K562 (cell line): Measurements from ENCODE around the gene NFATC1. TPM values are rescaled to one million over a fixed set of nuclear protein-coding genes. Genes with fewer than 3 reads are reported as not detected.

ENCODE experiments used
- ATAC-seq: fragments of 200-7000 bp; cut with Tn5 transposase; 3 replicates; pipeline ENCODE4 v1.9.1; 2020; ENCODE audit warnings: moderate library complexity
- BruUV-seq: library from RNA; stranded (reverse); fragments of 400-500 nt; replicated peaks from 2 replicates; lab custom pipeline; 2021; lab: Mats Ljungman, UMichigan
- CTCF ChIA-PET: fragments of 300-600 bp; formaldehyde crosslinking; extraction: SDS; loops from one replicate; lab custom pipeline; 2021; ENCODE audit warnings: low intra/inter-chr PET ratio; lab: Yijun Ruan, JAX
- POLR2A ChIA-PET: fragments of 300-600, 350-650 bp; sonication (Branson Sonifier 250); formaldehyde crosslinking; extraction: SDS; loops from one replicate; lab custom pipeline; 2021; ENCODE audit warnings: antibody characterized with exemption, inconsistent platforms; lab: Yijun Ruan, JAX
- DNase-seq, 4 experiments: peaks; one replicate each; pipeline versions ENCODE4 v3.0.0 to v3.0.0-alpha.2; 2011 to 2018; ENCODE audit warnings: low spot score in 3 of 4, mixed read lengths in 3 of 4; ENCODE audit errors: extremely low read depth in 1 of 4
- FAIRE-seq: peaks from 2 replicates; lab custom pipeline; 2011; peaks lifted over from hg19 to GRCh38; lab: Jason Lieb, UNC
- H2AFZ ChIP-seq: 2 replicates; pipeline ENCODE4 v1.6.0; 2011; ENCODE audit warnings: low read depth, low read length, control low read depth, inconsistent platforms
- H3K27ac ChIP-seq: fragments of 200-600 bp; 3 replicates; pipeline ENCODE4 v1.8.0; 2011; ENCODE audit warnings: low read depth, mild to moderate bottlenecking, control low read depth, inconsistent platforms, low read length, moderate library complexity, mixed read lengths; ENCODE audit errors: extremely low read depth
- H3K27me3 ChIP-seq, 2 experiments: fragments of 300-600 bp in 1 of 2; 2 replicates in 1 of 2; 3 replicates in 1 of 2; pipeline versions ENCODE4 v1.6.0 to v1.8.0; 2011; ENCODE audit warnings: inconsistent platforms in 2 of 2, low read length in 2 of 2, mild to moderate bottlenecking in 1 of 2, mixed read lengths in 1 of 2, moderate library complexity in 1 of 2; ENCODE audit not compliant: control insufficient read depth in 2 of 2, insufficient read depth in 2 of 2
- H3K36me3 ChIP-seq: fragments of 300-600 bp; 3 replicates; pipeline ENCODE4 v1.8.0; 2011; ENCODE audit warnings: mild to moderate bottlenecking, low read length, inconsistent platforms; ENCODE audit not compliant: control insufficient read depth, insufficient read depth
- H3K4me1 ChIP-seq, 2 experiments: fragments of 200-600 bp in 1 of 2; replicated peaks in 1 of 2; 2 replicates in 1 of 2; 3 replicates in 1 of 2; pipeline versions ENCODE4 v1.5.1 to v1.8.0; 2011; ENCODE audit warnings: inconsistent platforms in 2 of 2, low read length in 2 of 2, mild to moderate bottlenecking in 1 of 2, mixed read lengths in 1 of 2, moderate library complexity in 1 of 2; ENCODE audit not compliant: control insufficient read depth in 2 of 2, insufficient read depth in 2 of 2
- H3K4me2 ChIP-seq: 2 replicates; pipeline ENCODE4 v1.6.1; 2011; ENCODE audit warnings: low read length, control low read depth, inconsistent platforms, mixed read lengths; ENCODE audit not compliant: insufficient read depth
- H3K4me3 ChIP-seq: fragments of 200-600 bp; sonication (generic), shearing (Covaris generic); 2 replicates; pipeline ENCODE4 v1.5.1; 2016; ENCODE audit warnings: control low read depth, inconsistent platforms
- H3K79me2 ChIP-seq: fragments of 200-600 bp; 3 replicates; pipeline ENCODE4 v1.8.0; 2011; ENCODE audit warnings: low read length, inconsistent platforms; ENCODE audit not compliant: control insufficient read depth, insufficient read depth
- H3K9ac ChIP-seq, 2 experiments: 2 replicates each; pipeline versions ENCODE4 v1.6.0 to v1.6.1; 2011; ENCODE audit warnings: low read depth in 2 of 2, low read length in 2 of 2, control low read depth in 1 of 2, inconsistent platforms in 1 of 2, mild to moderate bottlenecking in 1 of 2, mixed read lengths in 1 of 2; ENCODE audit not compliant: insufficient read depth in 1 of 2
- H3K9me1 ChIP-seq: one replicate; pipeline ENCODE4 v1.6.0; 2011; ENCODE audit warnings: inconsistent platforms, mild to moderate bottlenecking, low read length, moderate library complexity; ENCODE audit not compliant: control insufficient read depth, insufficient read depth
- H3K9me3 ChIP-seq: replicated peaks from 2 replicates; pipeline ENCODE4 v1.5.1; 2011; ENCODE audit warnings: low read depth, low read length, inconsistent platforms; ENCODE audit not compliant: control insufficient read depth, insufficient read depth
- H4K20me1 ChIP-seq: replicated peaks from 2 replicates; pipeline ENCODE4 v1.6.1; 2011; ENCODE audit warnings: low read length, inconsistent platforms, mixed read lengths; ENCODE audit not compliant: control insufficient read depth, insufficient read depth
- ESRRB ChIP-seq: fragments of 250-450 bp; sonication (Bioruptor Pico); IDR thresholded peaks from 2 replicates; pipeline ENCODE4 v1.5.0; 2020; ENCODE audit warnings: mild to moderate bottlenecking, moderate library complexity, borderline replicate concordance
- ETV5 ChIP-seq: sonication (generic); formaldehyde crosslinking; IDR thresholded peaks from 2 replicates; pipeline ENCODE4 v1.4.0; 2020; ENCODE audit warnings: low read depth, mild to moderate bottlenecking, missing genetic modification reagents
- GATAD2B ChIP-seq: fragments of 450-650 bp; IDR thresholded peaks from 2 replicates; pipeline ENCODE4 v1.6.1; 2017; ENCODE audit warnings: mild to moderate bottlenecking, borderline replicate concordance
- PTTG1 ChIP-seq: fragments of 450-650 bp; IDR thresholded peaks from 2 replicates; pipeline ENCODE4 v1.6.1; 2016; ENCODE audit warnings: low read depth, mild to moderate bottlenecking, missing genetic modification characterization, missing compliant biosample characterization
- SMAD4 ChIP-seq: fragments of 250-450 bp; sonication (Bioruptor Pico); conservative IDR thresholded peaks from 2 replicates; pipeline ENCODE4 v1.8.0; 2021; ENCODE audit warnings: inconsistent platforms, mild to moderate bottlenecking, moderate library complexity
- ZKSCAN8 ChIP-seq: fragments of 200-800 bp; sonication (Bioruptor generic); IDR thresholded peaks from 2 replicates; pipeline ENCODE4 v1.6.1; 2016; ENCODE audit warnings: missing genetic modification characterization, missing compliant biosample characterization
- WGBS: fragments of 100-300 bp; shearing (Covaris generic); methylation state at CpG from one replicate; pipeline ENCODE4 v1.1.6; 2016; ENCODE audit warnings: low coverage, mixed read lengths; ENCODE audit not compliant: insufficient coverage; ENCODE audit errors: missing lambda C conversion rate; 5-methylcytosine and 5-hydroxymethylcytosine counted together
- in situ Hi-C: fragments of 300-500 bp; cut with MboI; formaldehyde crosslinking; loops from 4 replicates; pipeline ENCODE4 v1.15.0; 2018; ENCODE audit warnings: inconsistent platforms, mixed read lengths
- intact Hi-C: fragments of 100-400 bp; cut with micrococcal nuclease; formaldehyde crosslinking; loops from 2 replicates; pipeline ENCODE4 v1.14.2; 2022
- polyA plus RNA-seq, 8 experiments: library from polyadenylated mRNA; depleted of rRNA in 4 of 8; stranded (reverse) in 5 of 8; unstranded in 3 of 8; fragments of >200 nt; fragmentation: Nextera tagmentation in 2 of 8; fragmentation: Illumina TruSeq in 1 of 8; extraction: Ambion mirVana in 2 of 8; extraction: Trizol in 1 of 8; gene quantifications; 2 replicates each; pipeline versions ENCODE4 v1.2.1 to v1.2.3, GENCODE V29; 2011 to 2014; ENCODE audit warnings: inconsistent platforms in 1 of 8, missing spikeins in 1 of 8
- total RNA-seq, 7 experiments: library from RNA; depleted of rRNA in 6 of 7; stranded (reverse); fragments of >200 nt in 6 of 7; fragmentation: Illumina TruSeq in 2 of 7; extraction: Trizol in 2 of 7; gene quantifications; 2 replicates each; pipeline versions ENCODE4 v1.2.1 to v1.2.3, GENCODE V29; 2011 to 2021; ENCODE audit warnings: low replicate concordance in 1 of 7
- TF ChIP-seq, protein P1 (sequence below), 2 experiments: fragments of 200-800 bp in 1 of 2; sonication (Bioruptor generic) in 1 of 2; sonication (generic) in 1 of 2; formaldehyde crosslinking in 1 of 2; IDR thresholded peaks in 1 of 2; conservative IDR thresholded peaks in 1 of 2; 2 replicates each; pipeline versions ENCODE4 v1.5.0 to v1.6.1; 2016 to 2020; ENCODE audit warnings: missing compliant biosample characterization in 1 of 2, missing genetic modification characterization in 1 of 2, missing genetic modification reagents in 1 of 2
- TF ChIP-seq, protein P2 (sequence below): IDR thresholded peaks from 2 replicates; pipeline ENCODE4 v1.6.1; 2014; ENCODE audit warnings: antibody characterized with exemption
- TF ChIP-seq, protein P3 (sequence below): fragments of 250-450 bp; sonication (Bioruptor Pico); IDR thresholded peaks from 2 replicates; pipeline ENCODE4 v1.9.0; 2021; ENCODE audit warnings: mild to moderate bottlenecking
- TF ChIP-seq, protein P4 (sequence below): fragments of 450-650 bp; formaldehyde crosslinking; IDR thresholded peaks from 2 replicates; pipeline ENCODE4 v1.4.0; 2020; ENCODE audit warnings: mild to moderate bottlenecking, moderate library complexity
- TF ChIP-seq, protein P5 (sequence below): fragments of 450-650 bp; IDR thresholded peaks from 2 replicates; pipeline ENCODE4 v1.6.1; 2018; ENCODE audit not compliant: partially characterized antibody

The NFATC1 gene
- total and polyA plus RNA-seq, 9 of the 15 experiments (the other 6 are each of a cell fraction or from before 2014, with no cell fraction given), result 1.1 to 16.4 (median 2.5) TPM

DNA sequence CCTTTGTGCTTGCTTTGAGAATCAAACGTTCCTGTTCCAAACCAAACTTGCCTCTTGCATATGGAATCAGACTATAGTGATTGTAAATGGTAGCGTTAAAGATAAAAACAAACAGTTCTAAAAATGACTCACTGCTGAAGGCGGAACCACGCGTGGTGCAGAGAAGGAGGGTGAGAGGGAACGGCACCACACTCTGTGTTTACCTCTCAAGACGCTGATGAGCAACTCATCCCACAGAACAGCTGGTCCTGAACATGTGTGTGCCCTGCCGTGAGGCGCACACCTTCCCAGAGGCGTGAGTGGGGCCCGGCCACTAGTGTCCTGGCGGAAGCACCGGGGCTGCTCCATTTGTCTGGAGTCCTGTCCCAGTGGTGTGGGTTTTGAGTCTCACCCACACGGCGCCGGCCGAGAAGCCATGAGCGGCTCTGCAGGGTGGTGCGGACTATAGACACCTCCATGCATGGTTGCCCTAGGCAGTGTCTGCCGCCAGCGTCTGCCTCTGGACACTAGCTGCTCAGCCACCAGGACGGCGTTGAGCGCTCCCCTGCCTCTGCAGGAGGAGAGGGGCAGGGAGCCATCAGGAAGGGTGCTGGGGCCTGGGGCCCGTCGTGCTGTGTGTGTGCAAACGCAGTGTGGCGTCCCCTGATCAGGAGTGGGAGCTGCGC is 52.1 kb downstream of the NFATC1 start:
- no TSS peak for BruUV-seq
- DNase-seq (no peak), ATAC-seq (no peak), FAIRE-seq (no peak)
- POLR2A ChIA-PET, result no interaction called here
- WGBS, result 86% methylated on average over 18 of the region's 29 CpGs
- H3K9ac ChIP-seq, result no peak overlapping the region
- peaks cover 12% of the 10 kb centered on the region; the same call in 1 of the 3 replicates for H3K36me3 ChIP-seq
- intact Hi-C loops (no loop called here), in situ Hi-C loops (no loop called here)
- CTCF ChIA-PET, result no interaction called here
- H3K27me3 ChIP-seq, result no peaks in the 10 kb centered on the region
- H3K27ac ChIP-seq, result no peak overlapping the region
- TF ChIP-seq SMAD4 (CRISPR knock-in tag) (no peak), ZKSCAN8 (CRISPR knock-in tag) (no peak), GATAD2B (no peak), PTTG1 (tag) (no peak), ESRRB (CRISPR knock-in tag) (no peak), ETV5 (CRISPR knock-in tag) (no peak)
- TF ChIP-seq, protein P1, sequence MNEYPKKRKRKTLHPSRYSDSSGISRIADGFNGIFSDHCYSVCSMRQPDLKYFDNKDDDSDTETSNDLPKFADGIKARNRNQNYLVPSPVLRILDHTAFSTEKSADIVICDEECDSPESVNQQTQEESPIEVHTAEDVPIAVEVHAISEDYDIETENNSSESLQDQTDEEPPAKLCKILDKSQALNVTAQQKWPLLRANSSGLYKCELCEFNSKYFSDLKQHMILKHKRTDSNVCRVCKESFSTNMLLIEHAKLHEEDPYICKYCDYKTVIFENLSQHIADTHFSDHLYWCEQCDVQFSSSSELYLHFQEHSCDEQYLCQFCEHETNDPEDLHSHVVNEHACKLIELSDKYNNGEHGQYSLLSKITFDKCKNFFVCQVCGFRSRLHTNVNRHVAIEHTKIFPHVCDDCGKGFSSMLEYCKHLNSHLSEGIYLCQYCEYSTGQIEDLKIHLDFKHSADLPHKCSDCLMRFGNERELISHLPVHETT (CRISPR knock-in tag; conservative IDR thresholded peaks at IDR 0.05 in 1 of 2, IDR thresholded peaks at IDR 0.05 in 1 of 2), result no peak
- TF ChIP-seq, protein P2, sequence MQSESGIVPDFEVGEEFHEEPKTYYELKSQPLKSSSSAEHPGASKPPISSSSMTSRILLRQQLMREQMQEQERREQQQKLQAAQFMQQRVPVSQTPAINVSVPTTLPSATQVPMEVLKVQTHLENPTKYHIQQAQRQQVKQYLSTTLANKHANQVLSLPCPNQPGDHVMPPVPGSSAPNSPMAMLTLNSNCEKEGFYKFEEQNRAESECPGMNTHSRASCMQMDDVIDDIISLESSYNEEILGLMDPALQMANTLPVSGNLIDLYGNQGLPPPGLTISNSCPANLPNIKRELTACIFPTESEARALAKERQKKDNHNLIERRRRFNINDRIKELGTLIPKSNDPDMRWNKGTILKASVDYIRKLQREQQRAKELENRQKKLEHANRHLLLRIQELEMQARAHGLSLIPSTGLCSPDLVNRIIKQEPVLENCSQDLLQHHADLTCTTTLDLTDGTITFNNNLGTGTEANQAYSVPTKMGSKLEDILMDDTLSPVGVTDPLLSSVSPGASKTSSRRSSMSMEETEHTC, result no peak
- TF ChIP-seq, protein P3, sequence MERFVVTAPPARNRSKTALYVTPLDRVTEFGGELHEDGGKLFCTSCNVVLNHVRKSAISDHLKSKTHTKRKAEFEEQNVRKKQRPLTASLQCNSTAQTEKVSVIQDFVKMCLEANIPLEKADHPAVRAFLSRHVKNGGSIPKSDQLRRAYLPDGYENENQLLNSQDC (CRISPR knock-in tag), result no peak
- TF ChIP-seq, protein P4, sequence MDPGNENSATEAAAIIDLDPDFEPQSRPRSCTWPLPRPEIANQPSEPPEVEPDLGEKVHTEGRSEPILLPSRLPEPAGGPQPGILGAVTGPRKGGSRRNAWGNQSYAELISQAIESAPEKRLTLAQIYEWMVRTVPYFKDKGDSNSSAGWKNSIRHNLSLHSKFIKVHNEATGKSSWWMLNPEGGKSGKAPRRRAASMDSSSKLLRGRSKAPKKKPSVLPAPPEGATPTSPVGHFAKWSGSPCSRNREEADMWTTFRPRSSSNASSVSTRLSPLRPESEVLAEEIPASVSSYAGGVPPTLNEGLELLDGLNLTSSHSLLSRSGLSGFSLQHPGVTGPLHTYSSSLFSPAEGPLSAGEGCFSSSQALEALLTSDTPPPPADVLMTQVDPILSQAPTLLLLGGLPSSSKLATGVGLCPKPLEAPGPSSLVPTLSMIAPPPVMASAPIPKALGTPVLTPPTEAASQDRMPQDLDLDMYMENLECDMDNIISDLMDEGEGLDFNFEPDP (CRISPR knock-in tag), result no peak
- TF ChIP-seq, protein P5, sequence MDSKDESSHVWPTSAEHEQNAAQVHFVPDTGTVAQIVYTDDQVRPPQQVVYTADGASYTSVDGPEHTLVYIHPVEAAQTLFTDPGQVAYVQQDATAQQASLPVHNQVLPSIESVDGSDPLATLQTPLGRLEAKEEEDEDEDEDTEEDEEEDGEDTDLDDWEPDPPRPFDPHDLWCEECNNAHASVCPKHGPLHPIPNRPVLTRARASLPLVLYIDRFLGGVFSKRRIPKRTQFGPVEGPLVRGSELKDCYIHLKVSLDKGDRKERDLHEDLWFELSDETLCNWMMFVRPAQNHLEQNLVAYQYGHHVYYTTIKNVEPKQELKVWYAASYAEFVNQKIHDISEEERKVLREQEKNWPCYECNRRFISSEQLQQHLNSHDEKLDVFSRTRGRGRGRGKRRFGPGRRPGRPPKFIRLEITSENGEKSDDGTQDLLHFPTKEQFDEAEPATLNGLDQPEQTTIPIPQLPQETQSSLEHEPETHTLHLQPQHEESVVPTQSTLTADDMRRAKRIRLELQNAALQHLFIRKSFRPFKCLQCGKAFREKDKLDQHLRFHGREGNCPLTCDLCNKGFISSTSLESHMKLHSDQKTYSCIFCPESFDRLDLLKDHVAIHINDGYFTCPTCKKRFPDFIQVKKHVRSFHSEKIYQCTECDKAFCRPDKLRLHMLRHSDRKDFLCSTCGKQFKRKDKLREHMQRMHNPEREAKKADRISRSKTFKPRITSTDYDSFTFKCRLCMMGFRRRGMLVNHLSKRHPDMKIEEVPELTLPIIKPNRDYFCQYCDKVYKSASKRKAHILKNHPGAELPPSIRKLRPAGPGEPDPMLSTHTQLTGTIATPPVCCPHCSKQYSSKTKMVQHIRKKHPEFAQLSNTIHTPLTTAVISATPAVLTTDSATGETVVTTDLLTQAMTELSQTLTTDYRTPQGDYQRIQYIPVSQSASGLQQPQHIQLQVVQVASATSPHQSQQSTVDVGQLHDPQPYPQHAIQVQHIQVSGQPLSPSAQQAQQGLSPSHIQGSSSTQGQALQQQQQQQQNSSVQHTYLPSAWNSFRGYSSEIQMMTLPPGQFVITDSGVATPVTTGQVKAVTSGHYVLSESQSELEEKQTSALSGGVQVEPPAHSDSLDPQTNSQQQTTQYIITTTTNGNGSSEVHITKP, result no peak
- no peak overlapping the region for H2AFZ ChIP-seq
- no peaks in the 10 kb centered on the region for H3K79me2 ChIP-seq
- H3K4me1 ChIP-seq, result peaks cover 0 to 23% of the 10 kb centered on the region in 2 experiments; a peak in 2 of 5 replicates
- H3K4me3 ChIP-seq, result no peak overlapping the region
- H3K9me1 ChIP-seq, result no peaks in the 10 kb centered on the region
- H3K4me2 ChIP-seq, result no peak overlapping the region
- H3K9me3 ChIP-seq, result no peaks in the 10 kb centered on the region
- no peaks in the 10 kb centered on the region; the same call in 1 of the 2 replicates for H4K20me1 ChIP-seq
